Muscle layer of colon (tissue), 2 donors: ENCODE measurements around the gene SERINC4.
A peak's percentile ranks its signal among the peaks of the same experiment; 100 is the strongest.

Experiments
- H3K27ac ChIP-seq: one replicate; pipeline ENCODE4 v1.7.0; 2013; ENCODE audit warnings: low read depth, mild to moderate bottlenecking, low read length, moderate library complexity
- H3K27me3 ChIP-seq, 2 donors: one replicate each; pipeline ENCODE4 v1.7.0; 2013; ENCODE audit warnings: low read length in 2 of 2, mild to moderate bottlenecking in 2 of 2; ENCODE audit not compliant: insufficient read depth in 2 of 2, control insufficient read depth in 1 of 2
- H3K36me3 ChIP-seq: one replicate; pipeline ENCODE4 v1.7.0; 2013; ENCODE audit warnings: mild to moderate bottlenecking, low read length; ENCODE audit not compliant: insufficient read depth
- H3K4me1 ChIP-seq: one replicate; pipeline ENCODE4 v1.7.0; 2013; ENCODE audit warnings: mild to moderate bottlenecking, low read length; ENCODE audit not compliant: insufficient read depth
- H3K4me3 ChIP-seq, 2 donors: one replicate each; pipeline ENCODE4 v1.7.0; 2013; ENCODE audit warnings: low read length in 2 of 2, low read depth in 1 of 2, mild to moderate bottlenecking in 1 of 2, moderate library complexity in 1 of 2
- H3K9ac ChIP-seq: one replicate; pipeline ENCODE4 v1.7.0; 2013; ENCODE audit warnings: low read length
- H3K9me3 ChIP-seq: one replicate; pipeline ENCODE4 v1.7.0; 2013; ENCODE audit warnings: mild to moderate bottlenecking, low read length
- donor health status: abdominal sarcoma.
- donor health status: Adenocarcinoma of cecum.

The SERINC4 gene

DNA sequence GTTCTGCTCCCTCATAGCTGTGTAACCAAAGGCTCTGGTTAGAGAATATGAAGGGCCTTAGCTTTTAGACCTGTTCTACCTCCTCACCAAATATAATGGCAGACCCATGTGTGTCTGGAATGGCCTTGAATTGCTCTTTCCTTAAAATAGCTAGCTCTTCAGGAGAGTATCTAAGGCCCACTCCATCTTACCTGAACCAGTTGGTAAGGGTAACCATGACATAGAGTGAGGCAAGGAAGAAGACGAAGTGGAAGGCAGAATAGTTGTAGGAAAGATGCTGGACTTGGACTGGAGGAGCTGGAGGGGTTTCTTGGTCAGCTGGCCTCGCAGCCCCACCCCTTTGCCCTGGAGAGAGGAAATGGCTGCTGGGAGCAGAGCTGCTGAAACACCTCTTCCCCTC, 4.8 kb downstream of the SERINC4 start:
- H3K4me3 ChIP-seq: no peak overlapping the region
- H3K36me3 ChIP-seq: peaks cover 55% of the 10 kb centered on the region
- H3K9me3 ChIP-seq: no peaks in the 10 kb centered on the region
- H3K9ac ChIP-seq: no peak overlapping the region
- H3K27ac ChIP-seq: no peak overlapping the region
- peaks cover 39% of the 10 kb centered on the region for H3K4me1 ChIP-seq
- no peaks in the 10 kb centered on the region for H3K27me3 ChIP-seq

DNA sequence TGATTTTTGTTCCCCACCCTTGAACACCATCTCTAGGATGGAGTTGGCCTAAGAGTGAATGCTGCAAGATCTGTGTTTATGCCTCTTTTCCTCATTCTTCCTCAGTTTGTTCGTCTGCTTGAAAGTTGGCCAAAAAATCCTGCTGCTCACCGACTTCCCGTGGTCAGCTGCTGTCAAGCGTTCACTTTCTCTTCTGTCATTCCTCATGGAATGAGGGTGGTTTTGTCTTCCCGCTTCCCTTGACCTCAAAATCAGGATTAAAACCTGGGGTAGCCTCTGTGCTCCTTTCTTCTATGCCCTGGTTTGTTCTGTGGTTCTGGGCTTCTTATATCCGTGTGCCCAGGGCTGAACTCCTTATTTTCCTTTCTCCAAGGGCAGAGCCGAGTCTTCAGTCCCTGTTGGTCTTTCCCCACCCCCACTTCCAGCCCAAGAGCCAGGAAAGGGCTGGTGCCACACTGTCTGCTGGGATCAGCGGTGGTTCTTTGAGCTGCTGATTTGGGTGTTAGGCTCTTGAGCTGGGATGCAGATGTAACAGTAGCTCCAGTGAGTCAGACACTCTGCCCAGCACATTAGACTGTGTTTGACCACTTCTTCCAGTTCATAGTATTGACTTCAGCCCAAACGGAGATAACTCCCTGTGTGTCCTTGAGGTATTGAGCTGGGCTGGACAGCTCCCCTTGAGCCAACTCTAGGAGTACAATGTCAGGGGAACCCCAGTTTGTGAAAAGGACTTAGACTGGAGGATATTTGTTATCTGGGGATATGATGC, 5.6 kb downstream of the SERINC4 start:
- Histone ChIP-seq H3K9me3 (no peaks in the 10 kb centered on the region), H3K9ac (no peak overlapping the region), H3K4me3 (peak overlapping the region in 1 of 2 donors; percentile 3), H3K27ac (no peak overlapping the region), H3K27me3 (no peaks in the 10 kb centered on the region), H3K4me1 (peaks cover 31% of the 10 kb centered on the region), H3K36me3 (peaks cover 52% of the 10 kb centered on the region)

DNA sequence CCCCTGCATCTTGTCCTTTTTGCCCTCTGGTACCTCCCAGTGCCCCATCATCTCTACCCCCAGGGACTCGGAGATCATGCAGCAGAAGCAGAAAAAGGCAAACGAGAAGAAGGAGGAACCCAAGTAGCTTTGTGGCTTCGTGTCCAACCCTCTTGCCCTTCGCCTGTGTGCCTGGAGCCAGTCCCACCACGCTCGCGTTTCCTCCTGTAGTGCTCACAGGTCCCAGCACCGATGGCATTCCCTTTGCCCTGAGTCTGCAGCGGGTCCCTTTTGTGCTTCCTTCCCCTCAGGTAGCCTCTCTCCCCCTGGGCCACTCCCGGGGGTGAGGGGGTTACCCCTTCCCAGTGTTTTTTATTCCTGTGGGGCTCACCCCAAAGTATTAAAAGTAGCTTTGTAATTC, 6.4 kb downstream of the SERINC4 start:
- peak overlapping the region; percentile 100 for H3K27ac ChIP-seq
- peaks cover 44% of the 10 kb centered on the region for H3K36me3 ChIP-seq
- H3K9me3 ChIP-seq: no peaks in the 10 kb centered on the region
- peak overlapping the region; percentile 97 to 100 for H3K4me3 ChIP-seq
- peaks cover 31% of the 10 kb centered on the region for H3K4me1 ChIP-seq
- peak overlapping the region; percentile 96 for H3K9ac ChIP-seq
- no peaks in the 10 kb centered on the region for H3K27me3 ChIP-seq

DNA sequence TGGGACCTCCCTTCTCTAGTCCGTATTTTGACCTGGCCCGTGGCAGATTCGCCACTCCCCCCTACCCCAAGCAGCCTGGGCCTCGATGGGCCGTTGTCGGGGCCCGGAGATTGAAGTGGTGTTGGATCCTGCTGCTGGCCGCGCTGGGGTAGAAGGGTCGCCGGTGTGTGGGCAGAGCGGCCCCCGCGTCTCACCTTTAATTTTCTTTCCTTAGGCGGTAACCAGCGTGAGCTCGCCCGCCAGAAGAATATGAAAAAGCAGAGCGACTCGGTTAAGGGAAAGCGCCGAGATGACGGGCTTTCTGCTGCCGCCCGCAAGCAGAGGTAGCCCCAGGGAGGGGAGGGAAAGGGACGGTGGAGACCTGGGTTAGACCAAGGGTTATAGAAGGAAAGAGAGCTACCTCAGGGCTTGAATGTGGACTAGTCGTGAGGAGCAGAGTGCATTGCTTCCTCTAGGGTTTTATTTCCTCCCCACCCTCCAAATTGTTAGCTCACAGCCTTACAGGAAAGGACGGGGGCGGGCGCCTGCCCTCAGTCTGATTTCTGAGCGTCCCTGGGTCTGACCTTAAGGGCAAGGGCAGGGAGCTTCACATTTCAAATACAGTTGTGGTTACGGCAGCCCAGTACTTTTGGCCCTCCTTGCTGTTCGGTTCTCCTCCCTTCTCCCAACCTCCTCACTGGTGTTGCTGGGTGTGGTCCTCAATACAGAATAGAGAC, 7.1 kb downstream of the SERINC4 start:
- Histone ChIP-seq H3K4me1 (peaks cover 31% of the 10 kb centered on the region), H3K27ac (peak overlapping the region; percentile 100), H3K9me3 (no peaks in the 10 kb centered on the region), H3K4me3 (peak overlapping the region; percentile 97 to 100), H3K9ac (peak overlapping the region; percentile 96), H3K27me3 (no peaks in the 10 kb centered on the region), H3K36me3 (peaks cover 42% of the 10 kb centered on the region)

DNA sequence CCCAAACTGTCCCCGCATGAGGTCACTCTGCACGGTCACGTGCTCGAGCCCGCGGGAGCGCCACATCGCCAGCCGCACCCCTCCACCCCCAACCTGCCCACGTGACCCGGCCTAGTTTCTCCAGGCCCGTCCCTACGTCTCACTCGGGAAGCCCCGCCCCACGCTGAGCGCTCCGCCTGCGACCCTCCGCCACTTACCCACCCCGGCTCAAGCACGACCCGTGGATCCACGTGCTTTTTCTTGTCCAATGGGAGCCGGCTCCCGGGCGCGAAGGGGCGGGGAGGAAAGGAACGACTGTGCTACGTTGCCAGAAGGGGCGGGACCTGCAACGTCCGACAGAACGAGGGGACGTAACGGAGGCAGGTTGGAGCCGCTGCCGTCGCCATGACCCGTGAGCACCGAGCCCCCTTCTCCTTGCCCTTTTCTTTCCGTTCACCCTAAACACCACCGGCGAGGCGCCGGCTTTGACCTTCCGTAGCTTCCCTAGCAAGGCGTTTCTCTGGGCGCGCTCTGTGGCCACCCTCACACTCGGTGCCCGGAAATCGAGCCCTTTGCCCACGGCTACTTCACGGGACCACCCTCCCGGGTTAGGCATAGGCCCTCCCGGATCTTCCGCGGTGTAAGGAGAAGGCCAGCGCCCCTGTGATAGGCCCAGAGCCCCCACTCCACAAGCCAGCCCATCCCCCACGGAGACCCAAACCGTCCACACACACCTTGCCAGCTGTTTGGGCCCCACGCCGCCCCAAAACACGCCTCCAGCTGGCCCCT, 7.8 kb downstream of the SERINC4 start, which contains the start of gene SERF2:
Gene SERF2 (plus strand): TSS at position 328 of the 768 bp plus-strand sequence. CDS start 57 bp downstream, at position 385.
- Histone ChIP-seq H3K4me1 (peaks cover 31% of the 10 kb centered on the region), H3K27me3 (no peaks in the 10 kb centered on the region), H3K27ac (peak within 1 kb of the TSS; percentile 100), H3K36me3 (peaks cover 41% of the 10 kb centered on the region), H3K9ac (peak within 1 kb of the TSS; percentile 96), H3K4me3 (peak within 1 kb of the TSS; percentile 97 to 100), H3K9me3 (no peaks in the 10 kb centered on the region)

DNA sequence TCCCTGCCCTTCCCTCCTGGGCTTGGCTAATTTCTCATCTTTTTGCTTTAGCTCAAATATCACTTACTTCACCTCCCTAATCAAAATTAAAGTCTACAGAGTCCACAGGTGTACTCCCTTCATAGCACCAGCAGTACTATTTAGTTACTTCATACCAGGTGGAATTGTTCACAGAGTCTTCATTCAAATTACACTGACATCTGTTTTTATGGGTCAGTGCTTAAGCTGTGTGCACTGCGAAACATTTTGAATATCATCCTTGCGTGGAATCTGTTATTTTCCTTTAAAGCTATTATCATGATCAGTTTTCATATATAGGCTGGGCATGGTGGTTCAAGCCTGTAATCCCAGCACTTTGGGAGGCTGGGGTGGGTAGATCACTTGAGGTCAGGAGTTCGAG, 10.6 kb downstream of the SERINC4 start:
- H3K9me3 ChIP-seq: no peaks in the 10 kb centered on the region
- peaks cover 14% of the 10 kb centered on the region for H3K4me1 ChIP-seq
- H3K4me3 ChIP-seq: no peak overlapping the region
- H3K27ac ChIP-seq: no peak overlapping the region
- no peak overlapping the region for H3K9ac ChIP-seq
- H3K27me3 ChIP-seq: no peaks in the 10 kb centered on the region
- peaks cover 14% of the 10 kb centered on the region for H3K36me3 ChIP-seq

DNA sequence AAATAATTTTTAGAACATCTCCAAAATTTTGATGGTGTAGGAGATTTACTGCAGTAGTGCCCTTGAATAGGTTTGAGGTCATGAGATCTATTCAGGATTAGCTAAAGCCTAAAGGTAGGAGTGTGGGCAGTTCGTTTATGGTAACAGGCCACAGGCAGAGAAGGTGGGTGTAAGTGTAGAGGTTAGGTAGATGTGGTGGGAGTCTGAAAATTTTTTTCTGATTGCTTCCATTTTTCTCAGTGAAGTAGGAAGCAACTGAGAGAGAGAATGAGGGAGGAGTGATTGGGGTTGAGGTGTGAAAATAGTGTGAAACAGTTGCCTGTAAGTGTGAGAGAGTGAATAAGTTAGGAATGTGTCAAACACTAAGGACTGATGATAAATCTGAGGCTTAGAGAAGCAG, 21.0 kb downstream of the SERINC4 start:
- Histone ChIP-seq H3K36me3 (no peaks in the 10 kb centered on the region), H3K9me3 (no peaks in the 10 kb centered on the region), H3K27ac (no peak overlapping the region), H3K4me3 (no peak overlapping the region), H3K9ac (no peak overlapping the region), H3K4me1 (peaks cover 7% of the 10 kb centered on the region), H3K27me3 (no peaks in the 10 kb centered on the region)

DNA sequence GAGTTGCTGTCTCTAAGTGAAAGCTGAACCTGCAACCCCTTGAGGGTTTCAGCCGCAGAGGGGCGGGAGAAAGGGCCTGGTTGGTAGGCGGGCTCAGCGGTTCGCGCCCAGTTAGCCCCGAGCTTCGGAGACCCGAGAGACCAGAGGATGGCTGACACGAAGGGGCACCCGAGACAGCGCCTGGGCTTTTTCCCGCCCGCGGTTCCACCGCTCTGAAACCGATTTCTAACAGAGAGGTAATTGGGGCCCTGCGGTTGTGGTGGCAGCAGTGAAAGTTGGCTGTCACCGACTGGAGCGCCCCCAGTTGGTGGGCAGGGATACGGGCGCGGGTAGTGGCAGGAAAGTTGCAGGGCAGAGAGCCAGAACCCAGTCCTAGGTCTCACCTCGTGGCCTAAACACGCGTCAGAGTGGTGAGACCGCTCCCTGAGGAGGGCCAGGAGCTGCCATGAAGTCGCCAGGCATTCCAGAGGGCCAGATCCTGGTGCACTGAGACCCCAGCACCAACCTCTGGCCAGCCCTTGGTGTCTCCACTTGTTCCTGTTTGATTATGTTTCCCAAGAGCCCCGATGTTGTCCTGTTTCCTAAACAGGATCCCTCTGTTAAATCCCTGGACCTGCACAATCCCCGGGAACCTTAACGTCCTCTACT, 22.6 kb downstream of the SERINC4 start:
- Histone ChIP-seq H3K27ac (peak overlapping the region; percentile 81), H3K9ac (peak overlapping the region; percentile 67), H3K4me3 (peak overlapping the region; percentile 60 to 69), H3K36me3 (peaks cover 8% of the 10 kb centered on the region), H3K27me3 (no peaks in the 10 kb centered on the region), H3K4me1 (peaks cover 7% of the 10 kb centered on the region), H3K9me3 (no peaks in the 10 kb centered on the region)

DNA sequence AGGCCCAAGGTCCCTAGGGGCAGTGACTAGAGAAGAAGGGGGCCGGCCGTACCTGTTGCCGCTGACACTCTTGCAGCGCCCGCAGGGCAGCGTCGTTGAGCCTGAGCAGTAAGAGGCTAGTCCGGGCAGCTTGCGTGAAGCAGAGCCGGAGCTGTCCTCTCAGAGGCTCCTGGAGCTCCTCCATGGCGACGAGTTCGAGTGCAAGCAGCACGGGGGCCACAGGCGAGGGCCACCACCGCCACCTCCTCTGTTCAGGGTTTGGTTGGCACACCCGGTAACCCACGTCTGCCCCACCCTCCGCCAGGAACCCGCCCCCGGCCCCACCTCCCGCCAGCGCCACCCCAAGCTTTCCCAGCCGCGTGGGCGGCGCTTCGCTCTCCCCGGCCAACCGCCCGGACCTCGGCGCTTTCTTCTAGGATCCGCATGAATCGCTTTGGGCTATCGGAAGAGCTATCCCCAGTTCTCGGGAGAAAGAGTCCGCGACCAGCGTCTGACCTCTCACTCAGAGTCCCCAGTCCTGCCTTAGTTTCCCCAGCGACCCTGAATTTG, 23.2 kb downstream of the SERINC4 start, which contains the start of gene ELL3:
Gene ELL3 (minus strand): TSS at position 249 of the 549 bp plus-strand sequence. CDS start 65 bp downstream, at position 184.
- no peaks in the 10 kb centered on the region for H3K9me3 ChIP-seq
- H3K27me3 ChIP-seq: no peaks in the 10 kb centered on the region
- H3K9ac ChIP-seq: peak within 1 kb of the TSS; percentile 67
- H3K27ac ChIP-seq: peak within 1 kb of the TSS; percentile 81
- peaks cover 7% of the 10 kb centered on the region for H3K4me1 ChIP-seq
- peak within 1 kb of the TSS; percentile 60 to 69 for H3K4me3 ChIP-seq
- H3K36me3 ChIP-seq: peaks cover 14% of the 10 kb centered on the region

DNA sequence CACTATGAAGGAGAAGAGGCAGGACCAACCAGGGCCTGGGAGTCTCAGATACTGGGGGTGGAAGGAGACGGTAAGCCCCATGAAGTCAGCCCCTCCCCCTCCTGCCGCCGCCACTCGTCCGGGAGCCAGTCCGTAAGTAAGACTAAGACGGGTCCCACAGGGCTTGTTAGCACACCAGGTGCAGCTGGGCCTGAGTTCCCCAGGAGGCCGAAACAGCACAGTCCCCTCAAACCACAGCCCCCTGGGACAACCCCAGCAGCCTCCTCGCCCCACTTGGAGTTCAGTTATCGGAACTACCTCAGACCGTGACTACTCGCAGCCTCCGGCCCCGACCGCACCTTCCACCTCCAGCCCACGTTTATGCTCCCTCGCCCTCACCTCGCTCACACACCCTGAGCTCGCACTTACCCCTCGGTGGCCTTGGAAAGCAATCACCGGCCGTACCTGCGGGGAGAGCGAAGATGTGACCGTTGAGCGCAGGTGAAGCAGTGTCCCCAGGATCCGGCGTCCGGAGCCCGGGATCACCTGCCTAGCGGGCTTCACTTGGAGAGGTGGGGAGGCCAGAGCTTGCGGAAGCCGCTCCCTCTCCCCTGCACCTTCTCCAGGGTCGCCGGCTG, 23.8 kb downstream of the SERINC4 start:
- Histone ChIP-seq H3K27ac (peak overlapping the region; percentile 81), H3K9ac (peak overlapping the region; percentile 21), H3K4me1 (peaks cover 7% of the 10 kb centered on the region), H3K9me3 (no peaks in the 10 kb centered on the region), H3K4me3 (peak overlapping the region; percentile 60 to 69), H3K36me3 (peaks cover 20% of the 10 kb centered on the region), H3K27me3 (no peaks in the 10 kb centered on the region)
